RWPE2 (cell line): ENCODE data around the gene TMEM178B.
A peak's percentile ranks its signal among the peaks of the same experiment; 100 is the strongest.
"Not testable (repeated sequence)": the region's sequence is repeated elsewhere in the genome, so short reads cannot be mapped to it uniquely, and the experiment has no call there.

Source experiments
- ATAC-seq: fragments of 200-7000 bp; cut with Tn5 transposase; 3 replicates; pipeline ENCODE4 v1.9.1; 2021; ENCODE audit warnings: low read depth
- DNase-seq: peaks from one replicate; pipeline ENCODE4 v3.0.0-alpha.2; 2020; ENCODE audit warnings: low spot score
- H3K27ac ChIP-seq: fragments of 450-650 bp; 2 replicates; pipeline ENCODE4 v1.5.1; 2017; ENCODE audit warnings: mild to moderate bottlenecking; ENCODE audit not compliant: poor library complexity, severe bottlenecking
- H3K27me3 ChIP-seq: fragments of 250-450 bp; sonication (Bioruptor Pico); 2 replicates; pipeline ENCODE4 v1.5.1; 2021; ENCODE audit warnings: mild to moderate bottlenecking, moderate library complexity; ENCODE audit not compliant: insufficient read depth, poor library complexity, severe bottlenecking
- H3K36me3 ChIP-seq: fragments of 250-450 bp; sonication (Bioruptor Pico); 2 replicates; pipeline ENCODE4 v1.5.1; 2020; ENCODE audit warnings: low read depth, mild to moderate bottlenecking, moderate library complexity
- H3K4me1 ChIP-seq: fragments of 250-450 bp; sonication (Bioruptor Pico); 2 replicates; pipeline ENCODE4 v1.5.1; 2021; ENCODE audit warnings: mild to moderate bottlenecking, moderate library complexity; ENCODE audit not compliant: insufficient read depth, poor library complexity, severe bottlenecking
- H3K4me3 ChIP-seq: fragments of 250-450 bp; sonication (Bioruptor Pico); 2 replicates; pipeline ENCODE4 v1.5.1; 2021; ENCODE audit warnings: mild to moderate bottlenecking, moderate library complexity; ENCODE audit not compliant: severe bottlenecking
- H3K9me3 ChIP-seq: fragments of 250-450 bp; sonication (Bioruptor Pico); 2 replicates; pipeline ENCODE4 v1.5.1; 2021; ENCODE audit warnings: mild to moderate bottlenecking, moderate library complexity; ENCODE audit not compliant: severe bottlenecking
- TF ChIP-seq, protein P1 (sequence below): fragments of 450-650 bp; IDR thresholded peaks from one replicate; pipeline ENCODE4 v1.5.1; 2017; ENCODE audit warnings: mild to moderate bottlenecking, moderate library complexity; ENCODE audit not compliant: poor library complexity, severe bottlenecking

Gene TMEM178B

DNA sequence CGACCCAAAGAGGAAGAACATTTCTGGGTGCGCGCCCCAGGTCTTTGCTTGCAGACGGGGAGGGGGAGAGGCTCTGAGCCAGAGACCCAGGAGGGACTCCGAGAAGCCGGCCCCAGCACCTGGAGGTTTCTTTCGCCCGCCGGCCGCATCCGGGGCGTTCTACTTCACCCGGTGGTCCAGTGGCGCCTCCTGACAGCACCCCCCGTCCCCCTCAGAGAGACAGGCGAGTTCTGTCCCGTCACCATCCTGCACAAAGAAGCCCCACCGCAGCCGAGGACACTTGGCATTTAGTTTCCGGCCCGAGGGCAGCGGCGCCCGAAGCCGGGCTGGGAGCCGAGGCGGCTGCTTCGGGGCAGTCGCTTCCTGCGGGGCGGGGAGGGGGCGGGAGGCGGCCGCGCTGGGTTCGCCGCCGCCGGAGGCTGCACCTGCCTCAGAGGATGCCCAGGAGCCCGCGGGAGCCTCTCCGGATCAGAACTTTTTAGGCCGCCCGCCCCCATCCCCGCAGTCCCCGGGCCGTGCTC lies at the start of gene TMEM178B:
Gene TMEM178B, plus strand, starts transcription at position 424 of the 521 bp plus-strand sequence.
- Histone ChIP-seq H3K4me1 (no peaks in the 10 kb centered on the region), H3K36me3 (no peaks in the 10 kb centered on the region), H3K27me3 (peaks cover 71% of the 10 kb centered on the region), H3K4me3 (peak within 1 kb of the TSS; percentile 30), H3K9me3 (no peaks in the 10 kb centered on the region), H3K27ac (no peak within 1 kb of the TSS)
- TF ChIP-seq, protein P1, sequence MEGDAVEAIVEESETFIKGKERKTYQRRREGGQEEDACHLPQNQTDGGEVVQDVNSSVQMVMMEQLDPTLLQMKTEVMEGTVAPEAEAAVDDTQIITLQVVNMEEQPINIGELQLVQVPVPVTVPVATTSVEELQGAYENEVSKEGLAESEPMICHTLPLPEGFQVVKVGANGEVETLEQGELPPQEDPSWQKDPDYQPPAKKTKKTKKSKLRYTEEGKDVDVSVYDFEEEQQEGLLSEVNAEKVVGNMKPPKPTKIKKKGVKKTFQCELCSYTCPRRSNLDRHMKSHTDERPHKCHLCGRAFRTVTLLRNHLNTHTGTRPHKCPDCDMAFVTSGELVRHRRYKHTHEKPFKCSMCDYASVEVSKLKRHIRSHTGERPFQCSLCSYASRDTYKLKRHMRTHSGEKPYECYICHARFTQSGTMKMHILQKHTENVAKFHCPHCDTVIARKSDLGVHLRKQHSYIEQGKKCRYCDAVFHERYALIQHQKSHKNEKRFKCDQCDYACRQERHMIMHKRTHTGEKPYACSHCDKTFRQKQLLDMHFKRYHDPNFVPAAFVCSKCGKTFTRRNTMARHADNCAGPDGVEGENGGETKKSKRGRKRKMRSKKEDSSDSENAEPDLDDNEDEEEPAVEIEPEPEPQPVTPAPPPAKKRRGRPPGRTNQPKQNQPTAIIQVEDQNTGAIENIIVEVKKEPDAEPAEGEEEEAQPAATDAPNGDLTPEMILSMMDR: no peak
- no peak for DNase-seq
- ATAC-seq: 0 out of 3 replicates have a peak, but pooled peaks have one; percentile 12

GRCh38 chr7:141024668-141025067 lies 49.2 kb upstream of the TMEM178B start:
- no peak for ATAC-seq
- Histone ChIP-seq H3K4me3 (no peak overlapping the region), H3K36me3 (no peaks in the 10 kb centered on the region), H3K9me3 (no peaks in the 10 kb centered on the region), H3K27ac (no peak overlapping the region), H3K4me1 (no peaks in the 10 kb centered on the region), H3K27me3 (no peaks in the 10 kb centered on the region)
- TF ChIP-seq, protein P1: no peak
- no peak for DNase-seq

DNA sequence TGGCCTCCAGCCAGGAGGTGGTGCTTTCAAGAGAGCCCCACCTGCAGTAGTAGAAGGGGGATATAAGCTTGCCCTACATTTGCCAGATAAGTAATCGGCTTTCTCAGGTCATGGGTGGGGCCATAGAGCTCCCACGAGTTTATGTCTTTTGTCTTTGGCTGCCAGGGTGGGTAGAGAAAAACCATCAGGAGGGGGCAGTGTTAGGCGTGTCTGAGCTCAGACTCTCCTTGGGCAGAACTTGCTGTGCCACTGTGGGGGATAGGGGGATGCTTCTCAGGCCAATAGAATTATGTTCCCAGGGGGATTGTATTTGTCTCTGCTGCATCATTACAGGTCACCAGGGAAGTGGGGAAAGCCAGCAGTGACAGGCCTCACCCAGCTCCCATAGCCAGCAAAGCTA lies 46.8 kb upstream of the TMEM178B start:
- no peak for ATAC-seq
- H3K36me3 ChIP-seq: no peaks in the 10 kb centered on the region
- H3K9me3 ChIP-seq: no peaks in the 10 kb centered on the region
- H3K4me3 ChIP-seq: no peak overlapping the region
- H3K27ac ChIP-seq: no peak overlapping the region
- TF ChIP-seq, protein P1: no peak
- H3K4me1 ChIP-seq: no peaks in the 10 kb centered on the region
- no peak for DNase-seq
- no peaks in the 10 kb centered on the region for H3K27me3 ChIP-seq

DNA sequence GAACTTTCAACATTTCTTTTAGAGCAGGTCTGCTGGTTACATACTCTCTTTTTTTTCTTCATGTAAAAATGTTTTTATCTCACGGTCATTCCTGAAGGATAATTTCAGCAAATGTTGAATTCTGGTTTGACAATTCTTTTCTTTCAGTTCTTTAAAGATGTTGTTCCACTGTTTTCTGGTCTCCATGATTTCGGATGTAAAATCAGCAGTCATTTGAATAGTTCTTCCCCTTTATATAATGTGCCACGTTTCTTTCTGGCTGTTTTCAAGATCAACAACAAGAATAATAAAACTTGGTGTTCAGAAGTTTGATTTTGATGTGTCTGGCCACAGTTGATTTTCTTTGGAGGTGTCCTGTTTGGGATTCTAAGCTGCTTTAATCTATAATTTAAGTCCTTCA lies 45.1 kb upstream of the TMEM178B start:
- no peaks in the 10 kb centered on the region for H3K9me3 ChIP-seq
- DNase-seq (no peak), ATAC-seq (no peak)
- TF ChIP-seq, protein P1: no peak
- H3K4me3 ChIP-seq: no peak overlapping the region
- H3K4me1 ChIP-seq: no peaks in the 10 kb centered on the region
- no peak overlapping the region for H3K27ac ChIP-seq
- no peaks in the 10 kb centered on the region for H3K27me3 ChIP-seq
- no peaks in the 10 kb centered on the region for H3K36me3 ChIP-seq

DNA sequence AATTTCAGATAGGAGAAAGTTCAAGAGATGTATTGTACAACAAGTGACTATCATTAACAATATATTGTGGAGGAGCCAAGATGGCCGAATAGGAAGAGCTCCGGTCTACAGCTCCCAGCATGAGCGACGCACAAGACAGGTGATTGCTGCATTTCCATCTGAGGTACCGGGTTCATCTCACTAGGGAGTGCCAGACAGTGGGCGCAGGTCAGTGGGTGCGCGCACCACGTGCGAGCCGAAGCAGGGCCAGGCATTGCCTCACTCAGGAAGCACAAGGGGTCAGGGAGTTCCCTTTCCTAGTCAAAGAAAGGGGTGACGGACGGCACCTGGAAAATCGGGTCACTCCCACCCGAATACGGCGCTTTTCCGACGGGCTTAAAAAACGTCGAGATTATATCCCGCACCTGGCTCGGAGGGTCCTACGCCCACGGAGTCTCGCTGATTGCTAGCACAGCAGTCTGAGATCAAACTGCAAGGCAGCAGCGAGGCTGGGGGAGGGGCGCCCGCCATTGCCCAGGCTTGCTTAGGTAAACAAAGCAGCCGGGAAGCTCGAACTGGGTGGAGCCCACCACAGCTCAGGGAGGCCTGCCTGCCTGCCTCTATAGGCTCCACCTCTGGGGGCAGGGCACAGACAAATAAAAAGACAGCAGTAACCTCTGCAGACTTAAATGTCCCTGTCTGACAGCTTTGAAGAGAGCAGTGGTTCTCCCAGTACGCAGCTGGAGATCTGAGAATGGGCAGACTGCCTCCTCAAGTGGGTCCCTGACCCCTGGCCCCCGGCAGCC lies 41.1 kb upstream of the TMEM178B start:
- H3K4me1 ChIP-seq, H3K27me3 ChIP-seq, H3K27ac ChIP-seq, H3K36me3 ChIP-seq, H3K9me3 ChIP-seq, DNase-seq, ATAC-seq: not testable (repeated sequence)
- peak overlapping the region; percentile 13 for H3K4me3 ChIP-seq

- H3K36me3 ChIP-seq, ATAC-seq, H3K27ac ChIP-seq, H3K27me3 ChIP-seq, H3K4me3 ChIP-seq, H3K4me1 ChIP-seq, H3K9me3 ChIP-seq, DNase-seq: not testable (repeated sequence)
These were observed 35.8 kb upstream of the TMEM178B start for GRCh38 chr7:141038100-141038499.
